Neural progenitor cell (in vitro differentiated cells): ENCODE results near the gene LDLRAD4. TPM values are rescaled to one million over a fixed set of nuclear protein-coding genes. Genes with fewer than 3 reads are reported as not detected.

Experiments
- DNase-seq: peaks from one replicate; pipeline ENCODE4 v3.0.0-alpha.2; 2016; ENCODE audit warnings: low spot score
- H2AFZ ChIP-seq: fragments of 200-600 bp; sonication (generic); replicated peaks from 2 replicates; pipeline ENCODE4 v1.6.1; 2016; ENCODE audit warnings: antibody characterized with exemption
- H3F3A ChIP-seq: fragments of 200-600 bp; sonication (generic); 2 replicates; pipeline ENCODE4 v1.6.1; 2016; ENCODE audit warnings: antibody characterized with exemption, low read depth
- H3K27ac ChIP-seq: fragments of 200-600 bp; sonication (generic); 2 replicates; pipeline ENCODE4 v1.5.1; 2016; ENCODE audit warnings: mild to moderate bottlenecking
- H3K27me3 ChIP-seq: fragments of 200-600 bp; sonication (generic); 2 replicates; pipeline ENCODE4 v1.6.1; 2016; ENCODE audit warnings: mild to moderate bottlenecking, moderate library complexity
- H3K36me3 ChIP-seq: fragments of 200-600 bp; sonication (generic); 2 replicates; pipeline ENCODE4 v1.5.1; 2016
- H3K4me1 ChIP-seq: fragments of 200-600 bp; sonication (generic); 2 replicates; pipeline ENCODE4 v1.6.1; 2016; ENCODE audit warnings: mixed run types
- H3K4me2 ChIP-seq: fragments of 200-600 bp; sonication (generic); 2 replicates; pipeline ENCODE4 v1.6.1; 2016
- H3K4me3 ChIP-seq: fragments of 200-600 bp; sonication (generic); 2 replicates; pipeline ENCODE4 v1.5.1; 2016
- H3K79me2 ChIP-seq: fragments of 200-600 bp; sonication (generic); 2 replicates; pipeline ENCODE4 v1.6.1; 2016; ENCODE audit warnings: low read depth
- H3K9ac ChIP-seq: fragments of 200-600 bp; sonication (generic); 2 replicates; pipeline ENCODE4 v1.6.1; 2016
- H3K9me3 ChIP-seq: fragments of 200-600 bp; sonication (generic); 2 replicates; pipeline ENCODE4 v1.5.1; 2016; ENCODE audit warnings: low read depth
- H4K20me1 ChIP-seq: fragments of 200-600 bp; sonication (generic); 2 replicates; pipeline ENCODE4 v1.6.1; 2016; ENCODE audit warnings: low read depth
- H3K27ac Mint-ChIP-seq: 3 replicates; pipeline ENCODE4 v1.8.0; 2021; ENCODE audit warnings: mixed read lengths
- H3K27me3 Mint-ChIP-seq: 2 replicates; pipeline ENCODE4 v1.8.0; 2022; ENCODE audit warnings: low read depth, mild to moderate bottlenecking, inconsistent platforms, moderate library complexity, mixed read lengths; ENCODE audit not compliant: insufficient read depth
- H3K36me3 Mint-ChIP-seq: 3 replicates; pipeline ENCODE4 v1.8.0; 2021; ENCODE audit warnings: mixed read lengths
- H3K4me1 Mint-ChIP-seq: 3 replicates; pipeline ENCODE4 v1.8.0; 2021; ENCODE audit warnings: mixed read lengths
- H3K4me3 Mint-ChIP-seq: 3 replicates; pipeline ENCODE4 v1.8.0; 2021; ENCODE audit warnings: mild to moderate bottlenecking, moderate library complexity, mixed read lengths
- H3K9me3 Mint-ChIP-seq: 3 replicates; pipeline ENCODE4 v1.8.0; 2020; ENCODE audit warnings: mixed read lengths
- CTCF ChIP-seq: fragments of 200-600 bp; sonication (generic); IDR thresholded peaks from 2 replicates; pipeline ENCODE4 v1.5.1; 2017; ENCODE audit warnings: antibody characterized with exemption, mild to moderate bottlenecking
- EZH2 ChIP-seq: fragments of 200-600 bp; sonication (generic); IDR thresholded peaks from 2 replicates; pipeline ENCODE4 v1.6.1; 2017; ENCODE audit warnings: antibody characterized with exemption, mild to moderate bottlenecking, moderate library complexity
- EZH2phosphoT487 ChIP-seq: fragments of 200-600 bp; sonication (generic); IDR thresholded peaks from 2 replicates; pipeline ENCODE4 v1.6.1; 2017; ENCODE audit warnings: antibody characterized with exemption
- total RNA-seq: library from RNA; depleted of rRNA; stranded (reverse); fragments of >200 nt; gene quantifications from 2 replicates; pipeline ENCODE4 v1.2.3, GENCODE V29; 2015; ENCODE audit warnings: low replicate concordance

LDLRAD4 gene
- total RNA-seq, 1 donor from 2014 or later: 0.65 TPM

DNA sequence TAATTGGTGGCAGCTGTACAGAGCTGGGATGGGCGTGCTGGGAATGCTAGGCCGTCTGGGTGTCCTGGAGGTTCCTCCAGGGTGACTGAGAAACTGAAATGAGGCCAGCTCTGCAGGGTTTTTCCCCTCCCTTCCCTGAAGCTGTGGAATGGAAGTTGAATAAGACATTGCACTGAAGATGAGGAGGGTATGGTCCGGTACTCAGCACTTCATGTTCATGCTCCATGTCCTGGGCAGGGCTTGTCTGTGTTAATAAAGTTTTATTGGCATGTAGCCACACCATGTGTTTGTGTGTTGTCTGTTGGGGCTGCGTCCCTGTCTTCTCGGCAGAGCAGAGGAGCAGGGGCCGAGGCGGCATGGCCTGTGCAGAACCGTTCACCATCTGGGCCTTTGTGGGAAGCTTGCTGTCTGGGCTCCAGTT is 154.0 kb downstream of the LDLRAD4 start:
- Mint-ChIP-seq H3K36me3 (no peaks in the 10 kb centered on the region), H3K4me1 (peaks cover 40% of the 10 kb centered on the region), H3K27ac (no peak overlapping the region), H3K4me3 (no peak overlapping the region), H3K9me3 (no peaks in the 10 kb centered on the region), H3K27me3 (peaks cover 9% of the 10 kb centered on the region)
- H3K9me3 ChIP-seq: no peaks in the 10 kb centered on the region
- H3K27ac ChIP-seq: no peak overlapping the region
- no peak overlapping the region for H3K4me3 ChIP-seq
- no peaks in the 10 kb centered on the region for H3K36me3 ChIP-seq
- H3K4me1 ChIP-seq: no peaks in the 10 kb centered on the region
- DNase-seq: no peak
- no peak overlapping the region for H3K4me2 ChIP-seq
- H3K9ac ChIP-seq: no peak overlapping the region
- TF ChIP-seq CTCF: no peak
- peaks cover 11% of the 10 kb centered on the region for H3K27me3 ChIP-seq
- no peaks in the 10 kb centered on the region for H4K20me1 ChIP-seq
- H3F3A ChIP-seq: no peaks in the 10 kb centered on the region
- H2AFZ ChIP-seq: no peak overlapping the region
- H3K79me2 ChIP-seq: no peaks in the 10 kb centered on the region

DNA sequence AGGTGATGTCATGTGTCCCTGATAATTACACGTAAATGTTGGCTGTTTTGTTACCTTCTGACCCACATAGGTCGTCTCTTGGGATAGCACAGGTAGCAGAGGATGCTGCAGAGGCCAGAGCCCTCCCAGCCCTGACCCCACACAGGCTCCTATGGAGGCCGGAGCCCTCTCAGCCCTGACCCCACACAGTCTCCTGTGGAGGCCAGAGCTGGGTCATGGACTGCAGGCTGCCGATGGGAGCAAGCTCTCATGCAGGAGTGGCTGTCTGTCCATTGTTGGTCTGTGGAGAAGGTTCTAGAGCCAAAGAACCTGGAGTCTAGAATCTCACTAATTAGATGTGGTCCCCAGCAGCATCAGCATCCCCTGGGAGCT is 155.5 kb downstream of the LDLRAD4 start:
- Mint-ChIP-seq H3K9me3 (no peaks in the 10 kb centered on the region), H3K4me1 (peaks cover 52% of the 10 kb centered on the region), H3K36me3 (no peaks in the 10 kb centered on the region), H3K27ac (no peak overlapping the region), H3K27me3 (peaks cover 12% of the 10 kb centered on the region), H3K4me3 (no peak overlapping the region)
- no peaks in the 10 kb centered on the region for H3K27me3 ChIP-seq
- TF ChIP-seq EZH2phosphoT487: no peak
- TF ChIP-seq EZH2: no peak
- TF ChIP-seq CTCF: no peak
- no peak overlapping the region for H3K4me3 ChIP-seq
- H3K4me1 ChIP-seq: no peaks in the 10 kb centered on the region
- H3K27ac ChIP-seq: no peak overlapping the region
- H3F3A ChIP-seq: no peaks in the 10 kb centered on the region
- H3K9ac ChIP-seq: no peak overlapping the region
- no peaks in the 10 kb centered on the region for H3K9me3 ChIP-seq
- H4K20me1 ChIP-seq: no peaks in the 10 kb centered on the region
- no peak overlapping the region for H3K4me2 ChIP-seq
- H3K79me2 ChIP-seq: no peaks in the 10 kb centered on the region
- no peaks in the 10 kb centered on the region for H3K36me3 ChIP-seq
- no peak for DNase-seq
- H2AFZ ChIP-seq: no peak overlapping the region

DNA sequence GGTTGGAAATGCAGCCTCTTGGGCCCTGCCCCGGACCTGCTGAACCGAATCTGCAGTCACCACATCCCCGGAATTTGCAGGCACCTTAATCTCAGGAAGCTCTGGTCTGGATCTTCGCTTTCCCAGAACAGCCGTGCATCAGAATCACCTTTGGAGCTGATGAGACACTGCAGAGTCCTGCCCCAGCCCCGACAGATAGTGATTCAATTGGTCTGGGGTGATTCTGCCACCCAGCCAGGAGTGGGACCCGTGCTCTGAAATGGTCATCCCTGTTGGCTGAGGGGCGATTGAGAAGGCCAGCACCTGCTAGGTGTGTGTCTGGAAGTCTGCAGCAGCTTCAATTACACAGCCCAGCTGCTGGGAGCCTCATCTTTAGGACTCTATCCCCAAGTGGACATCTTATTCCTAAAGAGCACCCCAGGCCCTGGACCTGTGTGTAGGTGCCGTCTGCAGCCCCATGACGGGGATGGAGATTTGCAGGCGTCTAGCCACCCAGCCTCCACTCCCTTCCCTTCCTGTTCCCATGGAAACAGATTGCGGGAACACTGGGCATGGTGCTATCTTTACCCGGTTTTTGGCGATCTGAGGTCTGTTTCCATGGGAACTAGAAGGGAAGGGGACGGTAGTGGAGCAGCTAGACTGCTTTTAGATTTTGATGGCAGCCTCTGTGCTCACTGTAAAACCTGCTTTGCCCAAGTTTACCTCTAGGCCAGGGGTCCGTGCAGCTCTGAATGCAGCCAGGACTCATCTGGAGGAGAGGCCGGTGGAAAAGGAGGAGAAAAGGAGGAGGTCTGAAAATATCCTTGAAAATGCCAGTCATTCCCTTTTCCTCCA is 156.1 kb downstream of the LDLRAD4 start:
- H3K27me3 ChIP-seq: no peaks in the 10 kb centered on the region
- H3K27ac ChIP-seq: no peak overlapping the region
- no peak overlapping the region for H3K4me3 ChIP-seq

More for the DNA sequence above, 156.1 kb downstream of the LDLRAD4 start:
- no peak for DNase-seq
- Histone ChIP-seq H3K4me1 (no peaks in the 10 kb centered on the region), H3K9me3 (no peaks in the 10 kb centered on the region), H3K36me3 (no peaks in the 10 kb centered on the region), H3K9ac (no peak overlapping the region), H3K79me2 (no peaks in the 10 kb centered on the region), H3F3A (no peaks in the 10 kb centered on the region), H3K4me2 (no peak overlapping the region), H4K20me1 (no peaks in the 10 kb centered on the region), H2AFZ (no peak overlapping the region)
- H3K9me3 Mint-ChIP-seq: no peaks in the 10 kb centered on the region
- peaks cover 12% of the 10 kb centered on the region for H3K27me3 Mint-ChIP-seq
- TF ChIP-seq EZH2: no peak
- TF ChIP-seq CTCF: no peak
- no peak for TF ChIP-seq EZH2phosphoT487
- H3K4me1 Mint-ChIP-seq: peaks cover 52% of the 10 kb centered on the region
- H3K4me3 Mint-ChIP-seq: no peak overlapping the region
- peak overlapping the region; percentile 29 for H3K27ac Mint-ChIP-seq
- no peaks in the 10 kb centered on the region for H3K36me3 Mint-ChIP-seq
